Endometrial microvascular endothelial cells (primary cell): ENCODE data around the gene DROSHA. TPM values are rescaled to one million over a fixed set of nuclear protein-coding genes. Genes with fewer than 3 reads are reported as not detected.

ENCODE experiments used
- in situ Hi-C: cut with HindIII; loops from 2 replicates; pipeline ENCODE4 v1.10.0; 2017; ENCODE audit warnings: low sequenced_read_pairs, low pct_unique_long_range_greater_than_20kb; ENCODE audit errors: inconsistent ontology term
- total RNA-seq: library from RNA; depleted of rRNA; stranded (reverse); fragments of >200 nt; gene quantifications from one replicate; pipeline ENCODE4 v1.2.3, GENCODE V29; 2015; ENCODE audit errors: inconsistent ontology term

Gene DROSHA
- total RNA-seq, 1 donor from 2014 or later, result 35.7 TPM

DNA sequence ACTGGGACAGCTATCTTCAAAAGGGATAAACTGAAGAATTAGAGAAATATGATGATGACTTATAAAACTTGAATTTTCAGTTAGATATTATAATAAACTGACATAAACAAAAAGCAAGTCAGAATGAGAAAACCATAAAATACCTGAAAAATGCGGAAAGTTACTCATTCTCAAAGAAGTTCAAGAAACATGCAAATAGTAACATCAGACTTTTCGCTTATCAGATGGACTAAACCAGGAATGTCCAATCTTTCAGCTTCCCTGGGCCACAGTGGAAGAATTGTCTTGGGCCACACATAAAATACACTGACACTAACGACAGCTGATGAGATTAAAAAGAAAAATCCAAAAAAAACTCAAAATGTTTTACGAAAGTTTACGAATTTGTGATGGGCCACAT lies 53.9 kb downstream of the DROSHA start:
- in situ Hi-C loops, result no loop called here

DNA sequence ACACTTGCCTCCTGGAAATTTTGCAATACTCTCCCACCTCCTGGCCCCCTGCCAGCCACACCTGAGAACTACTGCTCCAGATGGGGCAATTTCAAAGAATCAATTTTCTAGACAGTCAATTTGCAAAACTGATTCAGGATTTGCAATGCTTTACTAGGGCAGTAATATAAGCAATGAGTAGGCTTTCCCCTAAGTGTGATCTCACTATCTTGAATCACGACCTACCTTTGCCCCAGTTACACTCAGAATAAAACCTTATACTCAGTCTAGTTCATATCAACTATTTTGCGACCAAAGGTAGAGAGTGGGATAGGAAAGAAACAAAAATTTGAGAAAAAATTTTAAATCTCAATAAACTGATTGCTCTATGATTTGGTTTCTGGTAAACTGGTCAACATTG lies 54.4 kb downstream of the DROSHA start:
- in situ Hi-C loops, result no loop called here

DNA sequence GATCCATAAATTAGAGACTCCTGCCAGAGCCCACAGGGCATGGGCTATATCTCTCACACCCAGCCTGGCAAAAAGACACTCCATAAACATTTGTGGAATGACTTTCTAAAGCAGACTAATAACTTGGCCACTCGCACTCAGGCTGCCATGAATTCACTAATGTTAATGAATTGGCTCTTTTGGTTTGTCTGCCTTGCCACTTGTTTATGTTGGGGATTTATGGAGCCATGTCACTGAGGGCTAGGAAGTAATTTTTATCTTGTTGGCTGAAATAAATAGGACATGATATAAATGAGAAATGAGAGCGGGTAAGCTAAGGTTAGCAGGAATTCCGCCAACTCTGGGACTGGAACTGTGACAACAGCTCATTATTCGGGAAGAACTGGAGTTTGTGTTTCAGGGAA lies 55.2 kb downstream of the DROSHA start:
- in situ Hi-C loops, result no loop called here

DNA sequence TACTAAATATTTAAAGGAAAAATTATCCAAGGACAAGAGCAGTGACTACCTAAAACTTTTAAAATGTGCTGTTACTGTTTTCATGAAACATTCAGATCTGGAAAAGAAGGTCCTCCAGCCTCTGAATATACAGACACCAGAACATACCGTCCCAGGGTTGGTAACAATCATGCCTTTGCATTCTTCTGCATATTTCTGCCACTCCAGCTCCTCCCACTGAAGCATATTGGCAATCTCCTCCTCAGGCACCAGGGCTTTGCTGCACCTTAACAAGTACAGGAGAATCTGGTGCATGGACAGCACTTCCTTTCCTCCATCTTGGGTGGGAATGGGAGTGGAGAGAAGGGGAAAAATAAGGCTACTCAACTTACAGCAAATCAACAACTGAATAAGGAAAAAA lies 60.0 kb downstream of the DROSHA start:
- in situ Hi-C loops, result no loop called here

DNA sequence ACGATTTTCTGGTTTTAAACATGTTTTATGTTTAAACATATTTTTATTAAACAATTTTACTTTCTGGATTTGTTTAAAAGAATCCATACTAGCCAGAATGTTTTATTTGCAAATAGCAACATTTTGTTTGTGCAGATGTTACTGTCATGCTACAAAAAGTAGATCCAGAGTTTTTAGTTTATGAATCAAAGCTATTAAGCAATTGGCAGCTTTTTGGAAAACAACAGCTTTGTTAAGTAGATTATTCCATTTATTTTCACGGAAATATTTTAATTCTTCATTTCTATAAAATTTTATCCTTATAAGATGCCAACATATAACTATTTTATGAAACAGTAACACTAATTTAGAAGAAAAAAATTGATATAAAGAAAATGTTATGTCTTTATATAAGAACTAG lies 60.9 kb downstream of the DROSHA start:
- in situ Hi-C loops, result no loop called here

DNA sequence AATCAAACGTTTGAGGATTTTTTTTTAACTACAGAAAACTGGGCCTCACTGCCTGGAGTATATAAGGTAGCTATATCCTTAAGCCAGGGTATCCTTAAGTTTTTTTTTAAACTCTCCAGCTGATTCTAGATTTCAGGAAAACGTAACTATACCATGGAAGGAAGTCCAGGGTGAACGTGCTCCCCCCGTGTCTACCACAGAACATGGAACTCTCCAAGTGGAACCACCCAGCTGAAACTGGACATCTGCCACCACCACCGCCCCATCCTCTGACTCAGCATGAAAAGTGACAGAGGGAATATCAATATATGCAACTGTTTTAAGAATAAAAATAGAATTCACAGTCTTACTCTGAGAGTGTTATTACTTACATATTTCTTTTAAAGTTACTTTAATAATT lies 61.3 kb downstream of the DROSHA start:
- in situ Hi-C loops, result no loop called here

DNA sequence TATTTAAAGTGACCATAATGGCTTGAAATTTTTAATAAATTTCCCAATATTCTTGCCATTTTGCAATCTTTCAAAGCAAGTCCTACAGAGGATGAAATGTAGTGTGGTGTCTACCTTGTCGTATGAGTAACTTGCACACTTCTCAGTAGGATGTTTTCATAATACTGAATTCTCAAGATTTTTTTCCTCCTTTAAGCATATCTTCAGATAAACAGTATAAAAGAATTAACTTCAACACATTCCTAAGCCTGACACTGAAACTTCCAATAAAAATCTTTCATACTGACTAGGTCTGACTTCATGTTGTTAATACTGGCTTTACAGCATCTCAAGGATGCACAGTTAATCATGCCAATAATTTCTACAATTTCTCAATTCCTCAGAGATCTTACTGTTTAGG lies 62.0 kb downstream of the DROSHA start:
- in situ Hi-C loops, result no loop called here

DNA sequence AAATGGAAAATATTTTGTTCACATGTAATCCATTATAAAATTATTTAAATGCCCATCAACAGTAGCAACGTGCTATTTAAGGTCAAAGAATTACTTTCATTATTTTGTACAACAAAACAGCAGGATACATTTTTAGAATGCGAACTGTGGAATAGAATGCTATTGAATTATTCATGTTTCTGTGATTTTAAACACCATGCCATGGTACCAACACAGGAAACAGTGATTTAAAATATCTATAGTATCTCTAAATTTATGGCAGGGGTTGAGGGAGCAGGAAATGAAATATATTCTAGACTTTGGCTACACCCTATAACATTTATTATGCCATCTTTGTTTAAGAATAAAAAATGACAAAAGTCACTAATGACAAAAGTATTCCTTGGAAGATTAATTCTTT lies 62.4 kb downstream of the DROSHA start:
- in situ Hi-C loops, result no loop called here

DNA sequence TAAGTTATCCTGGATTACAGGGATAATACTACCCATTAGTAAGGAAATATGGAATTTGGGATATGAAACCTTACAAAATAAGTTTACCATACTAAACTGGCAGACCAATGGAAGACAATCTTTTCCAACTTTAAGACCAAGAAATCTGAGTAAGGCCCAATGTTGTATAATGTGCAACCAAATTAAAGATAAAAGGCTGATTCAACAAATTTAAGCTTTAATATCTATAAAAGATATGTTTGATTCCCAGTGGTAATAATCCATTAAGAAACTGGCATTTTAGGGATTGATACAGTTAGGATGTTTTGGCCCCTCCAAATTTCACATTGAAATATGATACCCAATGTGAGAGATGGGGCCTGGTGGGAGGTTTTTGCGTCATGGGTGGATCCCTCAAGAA lies 66.6 kb downstream of the DROSHA start:
- in situ Hi-C loops, result no loop called here

DNA sequence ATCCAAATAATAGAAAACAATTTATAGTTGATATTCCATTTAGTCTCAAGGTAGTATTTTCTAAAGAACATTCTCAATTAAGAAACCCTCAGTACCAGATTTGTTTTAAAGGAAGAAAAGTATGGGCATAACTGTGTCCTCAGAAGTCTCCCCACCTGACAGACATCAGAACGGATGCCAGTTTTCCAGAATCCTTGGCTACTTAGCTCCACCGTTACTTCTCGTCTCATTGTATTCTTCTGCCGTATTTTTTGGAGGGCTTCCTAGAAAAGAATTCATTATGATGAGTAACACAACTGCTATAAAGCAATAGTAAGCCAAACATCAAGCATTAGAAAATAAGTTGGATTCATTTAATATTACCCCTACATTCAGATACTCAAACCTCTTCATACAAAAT lies 67.8 kb downstream of the DROSHA start:
- in situ Hi-C loops, result no loop called here

DNA sequence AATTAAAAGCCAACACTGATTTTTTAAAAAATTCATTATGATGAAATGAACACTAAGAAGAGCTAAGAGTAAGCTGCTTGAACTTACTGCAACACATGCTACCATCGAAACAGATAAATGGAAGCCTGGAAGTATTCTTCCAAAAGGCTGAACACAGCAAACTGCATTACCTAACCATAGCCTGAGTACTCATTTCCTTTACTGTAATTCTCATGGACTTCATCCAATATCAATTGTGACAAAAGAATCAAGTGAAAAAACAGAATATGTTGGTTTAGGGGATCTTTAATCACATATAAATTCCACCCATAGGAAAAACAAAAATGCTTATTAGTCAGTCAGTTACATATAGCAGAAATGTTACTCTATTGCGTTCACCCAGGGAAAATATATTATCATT lies 68.5 kb downstream of the DROSHA start:
- in situ Hi-C loops, result no loop called here

DNA sequence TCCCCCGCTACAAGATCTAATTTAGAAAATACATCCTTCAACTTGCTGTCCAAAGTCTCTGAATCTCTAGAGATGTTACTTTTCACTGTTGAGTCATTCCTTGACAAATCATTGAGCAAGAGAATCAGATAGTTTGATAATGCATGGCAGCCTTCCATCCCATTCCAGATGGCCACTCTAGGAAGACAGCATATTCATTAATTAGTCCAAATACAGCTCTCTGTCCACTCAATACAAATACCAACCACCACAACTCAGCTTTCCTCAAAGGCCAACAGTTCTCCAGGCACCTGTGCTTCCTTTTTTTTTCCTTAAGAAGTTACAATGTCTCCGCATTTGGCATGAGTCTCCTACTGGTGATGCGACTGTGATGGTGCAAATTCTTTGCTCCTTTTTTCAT lies 72.3 kb downstream of the DROSHA start:
- in situ Hi-C loops, result no loop called here

DNA sequence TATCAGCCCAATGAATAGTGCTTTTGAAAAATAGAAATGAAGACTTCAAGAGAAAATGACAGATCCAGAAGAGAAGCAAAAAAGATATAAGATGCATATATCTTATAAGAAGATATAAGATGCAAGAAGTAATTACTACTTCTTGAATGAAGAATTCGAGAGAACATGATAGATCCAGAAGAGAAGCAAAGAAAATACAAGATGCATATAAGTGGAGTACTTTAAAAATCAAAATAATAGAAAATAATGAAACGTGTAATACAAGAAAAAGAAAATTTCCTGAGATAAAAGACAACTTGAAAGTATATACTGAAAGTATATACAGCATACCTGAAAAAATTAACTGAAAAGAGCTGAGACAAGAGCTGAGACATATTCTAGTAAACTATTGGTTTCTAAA lies 76.7 kb downstream of the DROSHA start:
- in situ Hi-C loops, result no loop called here

DNA sequence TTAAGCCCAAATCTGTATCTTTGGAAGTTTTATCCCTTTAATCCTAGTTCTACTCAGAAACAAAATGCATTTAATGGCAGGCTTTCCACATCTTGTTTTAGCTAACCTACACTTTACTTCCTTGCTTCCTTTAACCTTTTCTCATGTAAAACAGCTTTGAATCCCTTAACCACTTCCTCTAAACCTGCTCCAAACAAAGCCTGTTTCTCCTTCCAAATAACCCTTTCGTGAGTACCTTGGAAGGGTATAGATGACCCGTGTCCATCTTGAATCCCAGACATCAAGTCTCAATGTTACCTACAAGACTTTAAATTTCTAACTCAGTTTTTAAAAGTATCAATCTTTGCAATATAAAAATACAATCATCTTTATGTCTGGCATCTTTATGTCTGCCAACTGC lies 78.4 kb downstream of the DROSHA start:
- in situ Hi-C loops, result no loop called here

DNA sequence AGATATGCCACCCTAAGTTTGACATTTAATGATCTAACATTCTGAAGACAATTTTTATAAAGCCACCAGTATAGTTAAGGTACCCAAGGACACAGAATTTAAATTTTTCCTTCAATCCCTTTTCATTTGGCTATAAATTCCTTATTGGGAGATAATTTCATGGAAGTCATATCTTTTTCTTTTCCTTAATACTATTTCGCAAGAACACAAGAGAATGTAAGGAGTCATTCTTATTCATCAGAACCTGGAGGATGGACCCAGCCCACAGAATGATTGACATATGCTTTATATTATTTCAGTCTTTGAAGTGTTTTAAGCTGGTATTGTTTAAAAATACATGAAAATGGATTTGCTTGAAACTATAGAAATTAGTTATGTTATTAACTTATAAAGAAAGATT lies 79.6 kb downstream of the DROSHA start:
- in situ Hi-C loops, result no loop called here

DNA sequence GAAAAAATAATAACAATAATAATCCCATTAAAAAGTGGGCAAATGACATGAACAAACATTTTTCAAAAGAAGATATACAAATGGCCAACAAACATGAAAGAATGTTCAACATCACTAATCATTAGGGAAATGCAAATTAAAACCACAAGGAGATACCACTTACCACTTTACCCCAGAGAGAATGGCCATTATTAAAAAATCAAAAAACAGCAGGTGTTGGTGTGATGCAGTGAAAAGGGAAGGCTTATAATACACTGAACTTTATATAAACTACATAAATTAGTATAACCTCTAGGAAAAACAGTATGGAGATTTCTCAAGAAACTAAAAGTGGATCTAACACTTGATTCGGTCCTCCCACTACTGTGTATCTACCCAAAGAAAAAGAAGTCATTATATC lies 81.9 kb downstream of the DROSHA start:
- in situ Hi-C loops, result no loop called here

DNA sequence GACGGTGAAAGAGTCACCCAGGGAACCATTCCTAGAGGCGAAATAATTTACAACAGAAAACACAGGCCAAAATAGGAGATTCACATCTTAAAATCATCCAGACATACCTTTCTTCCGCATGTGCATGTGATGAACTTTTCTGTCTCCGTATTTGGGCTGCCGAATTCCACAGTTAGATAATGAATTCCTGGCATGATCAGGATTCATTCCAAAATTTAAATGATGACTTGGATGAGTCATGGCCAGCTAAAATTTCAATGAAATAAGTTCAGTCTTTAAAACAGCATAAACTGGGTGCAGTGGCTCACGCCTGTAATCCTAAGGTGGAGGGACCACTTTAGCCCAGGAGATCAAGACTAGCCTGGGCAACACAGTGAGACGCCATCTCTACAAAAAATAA lies 82.7 kb downstream of the DROSHA start:
- in situ Hi-C loops, result no loop called here

DNA sequence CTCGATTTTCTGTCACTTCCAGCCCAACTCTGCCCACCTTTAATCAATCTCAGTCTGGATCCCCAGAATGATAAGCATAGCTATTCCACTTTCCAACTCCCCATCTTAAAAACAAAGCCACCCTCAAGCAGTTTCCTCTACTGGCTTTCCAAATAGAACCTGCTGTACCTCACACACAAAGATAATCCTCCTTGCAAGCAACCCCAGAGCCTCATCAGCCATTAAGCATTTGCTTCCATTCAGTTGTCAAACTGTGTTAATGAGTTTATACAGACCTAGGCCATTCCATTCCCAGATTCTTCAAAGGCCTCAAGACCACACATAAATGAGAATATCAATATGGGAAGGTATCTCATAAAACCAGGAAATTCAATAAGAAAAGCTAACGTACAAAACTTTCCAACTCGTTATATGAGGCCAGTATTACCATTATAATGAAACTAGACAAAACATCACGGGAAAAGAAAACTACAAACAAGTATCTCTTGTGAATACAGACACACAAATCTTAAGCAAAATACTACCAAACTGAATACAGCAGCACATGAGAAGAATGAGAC lies 86.8 kb downstream of the DROSHA start:
- in situ Hi-C loops, result no loop called here

DNA sequence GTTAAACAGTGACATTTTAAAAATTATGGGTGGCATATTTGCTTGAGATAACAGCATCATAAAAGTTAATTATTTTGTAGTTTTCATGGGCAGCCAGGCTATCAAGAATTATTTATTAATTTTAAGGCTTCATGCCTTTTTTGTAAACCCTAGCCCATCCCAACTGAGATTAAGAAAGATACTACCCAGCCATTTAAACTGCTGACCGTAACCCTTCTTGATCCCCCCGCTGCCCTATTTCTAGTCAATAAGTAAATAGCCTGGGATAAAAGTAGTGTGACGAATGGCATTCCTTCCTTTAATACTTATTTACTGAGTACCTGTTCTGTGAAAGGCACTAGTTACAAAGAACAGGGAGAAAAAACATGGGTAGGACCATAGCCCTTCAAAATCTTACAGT lies 88.3 kb downstream of the DROSHA start:
- in situ Hi-C loops, result no loop called here

DNA sequence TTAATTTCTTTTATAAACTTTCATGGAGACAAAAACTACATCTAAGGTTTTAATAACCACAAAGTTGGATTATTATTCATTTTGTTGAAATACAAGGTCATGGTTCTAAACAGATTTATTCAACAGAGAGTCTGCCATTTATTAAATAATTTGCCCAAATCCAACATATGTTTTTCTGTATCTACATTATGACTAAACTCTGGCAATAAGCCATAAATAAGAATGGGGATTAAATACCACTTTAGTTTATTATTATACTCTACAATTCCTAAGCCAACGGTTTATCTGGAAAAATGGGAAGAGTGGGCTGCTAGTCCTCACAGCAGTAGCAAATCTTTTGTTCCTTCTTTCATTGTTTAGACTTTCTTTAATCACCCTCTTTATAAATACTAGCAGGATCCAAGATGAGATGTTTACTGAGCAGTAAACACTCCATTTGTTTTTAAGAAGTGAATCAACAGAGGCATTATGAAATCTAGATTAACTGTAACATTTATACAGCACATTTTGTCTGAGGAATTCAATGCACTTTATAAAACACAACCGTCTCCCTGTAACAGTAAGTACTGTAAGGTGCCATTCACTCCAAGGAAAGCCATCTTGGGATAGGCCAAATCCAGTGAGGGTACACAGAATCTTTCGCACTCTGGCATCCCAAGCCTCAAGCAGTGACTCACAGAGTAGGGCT lies 89.7 kb downstream of the DROSHA start:
- in situ Hi-C loops, result no loop called here

DNA sequence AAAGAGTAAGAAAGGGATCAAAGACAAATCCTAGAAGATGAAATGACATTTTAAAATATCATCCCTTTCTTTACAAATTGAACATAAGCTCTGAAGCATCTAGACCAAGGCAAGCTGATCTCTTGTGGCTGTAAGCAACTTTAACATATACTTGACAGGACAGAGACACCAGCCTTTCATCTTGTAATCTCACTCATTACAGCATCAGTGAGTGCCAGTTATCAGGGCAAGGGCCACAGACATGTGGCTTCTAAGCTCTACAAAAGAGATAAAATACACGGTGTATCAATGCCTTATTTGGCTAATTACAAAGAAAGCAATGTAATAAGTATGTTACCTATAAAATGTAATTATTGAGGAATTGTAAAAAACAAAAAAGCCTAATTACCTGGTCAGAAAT lies 95.0 kb downstream of the DROSHA start:
- in situ Hi-C loops, result no loop called here
